WTC11 (cell line): ENCODE results near the gene ZNF747. TPM values are rescaled to one million over a fixed set of nuclear protein-coding genes. Genes with fewer than 3 reads are reported as not detected.
A peak's percentile ranks its signal among the peaks of the same experiment; 100 is the strongest.

Source experiments
- ATAC-seq: fragments of 200-7000 bp; cut with Tn5 transposase; 2 replicates; pipeline ENCODE4 v1.10.0; 2021; ENCODE audit warnings: mild to moderate bottlenecking, moderate library complexity
- CTCF ChIA-PET: fragments of 300-600 bp; sonication (Branson Sonifier 250); formaldehyde crosslinking; loops from one replicate; lab custom pipeline; 2021; ENCODE audit warnings: antibody characterized with exemption; lab: Charles Lee
- POLR2A ChIA-PET: fragments of 350-600 bp; sonication (Branson Sonifier 250); formaldehyde crosslinking; loops from one replicate; lab custom pipeline; 2021; ENCODE audit warnings: antibody characterized with exemption; lab: Charles Lee
- DNase-seq: peaks from one replicate; pipeline ENCODE4 v3.0.0; 2021; ENCODE audit warnings: low spot score
- H3K27ac Mint-ChIP-seq: 2 replicates; pipeline ENCODE4 v1.8.0; 2021; ENCODE audit warnings: mixed read lengths
- H3K27me3 Mint-ChIP-seq: 2 replicates; pipeline ENCODE4 v1.8.0; 2021; ENCODE audit warnings: low read depth, mild to moderate bottlenecking, moderate library complexity, mixed read lengths
- H3K36me3 Mint-ChIP-seq: 2 replicates; pipeline ENCODE4 v1.8.0; 2021; ENCODE audit warnings: mixed read lengths
- H3K4me1 Mint-ChIP-seq: 2 replicates; pipeline ENCODE4 v1.8.0; 2022; ENCODE audit warnings: mixed read lengths
- H3K4me3 Mint-ChIP-seq: 2 replicates; pipeline ENCODE4 v1.8.0; 2021; ENCODE audit warnings: mild to moderate bottlenecking, moderate library complexity, mixed read lengths
- H3K9me3 Mint-ChIP-seq: 2 replicates; pipeline ENCODE4 v1.8.0; 2021; ENCODE audit warnings: mixed read lengths
- CREB1 ChIP-seq: sonication (generic); formaldehyde crosslinking; IDR thresholded peaks from 2 replicates; pipeline ENCODE4 v1.8.0; 2023; ENCODE audit warnings: mild to moderate bottlenecking, missing genetic modification reagents
- EMX1 ChIP-seq: fragments of 250-450 bp; sonication (Bioruptor Pico); IDR thresholded peaks from 2 replicates; pipeline ENCODE4 v1.8.0; 2021; ENCODE audit warnings: mild to moderate bottlenecking
- HMGA2 ChIP-seq: fragments of 250-450 bp; sonication (Bioruptor Pico); IDR thresholded peaks from 2 replicates; pipeline ENCODE4 v1.4.0; 2021; ENCODE audit warnings: mild to moderate bottlenecking, moderate library complexity
- IRF1 ChIP-seq: sonication (generic); formaldehyde crosslinking; IDR thresholded peaks from 2 replicates; pipeline ENCODE4 v1.8.0; 2023; ENCODE audit warnings: missing genetic modification reagents
- IRF2 ChIP-seq: sonication (generic); formaldehyde crosslinking; IDR thresholded peaks from 2 replicates; pipeline ENCODE4 v1.8.0; 2022; ENCODE audit warnings: low read depth, missing genetic modification reagents, borderline replicate concordance
- MAX ChIP-seq: sonication (generic); formaldehyde crosslinking; IDR thresholded peaks from 2 replicates; pipeline ENCODE4 v1.8.0; 2022; ENCODE audit warnings: mild to moderate bottlenecking, missing genetic modification reagents
- NR3C1 ChIP-seq: sonication (generic); formaldehyde crosslinking; conservative IDR thresholded peaks from 2 replicates; pipeline ENCODE4 v1.8.1; 2023; ENCODE audit warnings: low read depth, mild to moderate bottlenecking, missing genetic modification reagents
- RELA ChIP-seq: sonication (generic); formaldehyde crosslinking; IDR thresholded peaks from 2 replicates; pipeline ENCODE4 v1.8.1; 2022; ENCODE audit warnings: missing genetic modification reagents, mild to moderate bottlenecking, borderline replicate concordance
- TCF7 ChIP-seq: sonication (generic); formaldehyde crosslinking; IDR thresholded peaks from 2 replicates; pipeline ENCODE4 v1.8.0; 2022; ENCODE audit warnings: mild to moderate bottlenecking, low read depth, missing genetic modification reagents, moderate library complexity
- USF1 ChIP-seq: sonication (generic); formaldehyde crosslinking; IDR thresholded peaks from 2 replicates; pipeline ENCODE4 v1.8.0; 2022; ENCODE audit warnings: mild to moderate bottlenecking, missing genetic modification reagents
- ZBTB21 ChIP-seq: sonication (generic); formaldehyde crosslinking; IDR thresholded peaks from 2 replicates; pipeline ENCODE4 v1.8.1; 2023; ENCODE audit warnings: mild to moderate bottlenecking, missing genetic modification reagents, borderline replicate concordance
- ZNF219 ChIP-seq: sonication (generic); formaldehyde crosslinking; IDR thresholded peaks from 2 replicates; pipeline ENCODE4 v1.8.0; 2023; ENCODE audit warnings: missing genetic modification reagents, mild to moderate bottlenecking, borderline replicate concordance
- ZNF317 ChIP-seq: sonication (generic); formaldehyde crosslinking; IDR thresholded peaks from 2 replicates; pipeline ENCODE4 v1.8.1; 2023; ENCODE audit warnings: low read depth, mild to moderate bottlenecking, moderate library complexity, missing genetic modification reagents, borderline replicate concordance
- ZNF396 ChIP-seq: fragments of 250-450 bp; sonication (Bioruptor Pico); IDR thresholded peaks from 2 replicates; pipeline ENCODE4 v1.8.0; 2021; ENCODE audit warnings: mild to moderate bottlenecking, moderate library complexity, borderline replicate concordance
- ZNF416 ChIP-seq: fragments of 250-450 bp; sonication (Bioruptor Pico); IDR thresholded peaks from 2 replicates; pipeline ENCODE4 v1.9.0; 2021; ENCODE audit warnings: mild to moderate bottlenecking, inconsistent platforms
- ZNF423 ChIP-seq: fragments of 250-450 bp; sonication (Bioruptor Pico); IDR thresholded peaks from 2 replicates; pipeline ENCODE4 v2.1.2; 2022; ENCODE audit warnings: mild to moderate bottlenecking, moderate library complexity
- ZNF512 ChIP-seq: sonication (generic); formaldehyde crosslinking; IDR thresholded peaks from 2 replicates; pipeline ENCODE4 v1.8.1; 2022; ENCODE audit warnings: missing genetic modification reagents, borderline replicate concordance
- total RNA-seq: library from RNA; stranded (reverse); gene quantifications from 3 replicates; pipeline ENCODE4 v1.2.3, GENCODE V29; 2021
- TF ChIP-seq, protein P1 (sequence below): sonication (generic); formaldehyde crosslinking; IDR thresholded peaks from 2 replicates; pipeline ENCODE4 v1.8.1; 2023; ENCODE audit warnings: mild to moderate bottlenecking, missing genetic modification reagents
- TF ChIP-seq, protein P2 (sequence below): sonication (generic); formaldehyde crosslinking; IDR thresholded peaks from 2 replicates; pipeline ENCODE4 v1.8.0; 2023; ENCODE audit warnings: mild to moderate bottlenecking, missing genetic modification reagents

Gene ZNF747
- total RNA-seq, 1 experiment from 2014 or later, result 11.3 TPM

DNA sequence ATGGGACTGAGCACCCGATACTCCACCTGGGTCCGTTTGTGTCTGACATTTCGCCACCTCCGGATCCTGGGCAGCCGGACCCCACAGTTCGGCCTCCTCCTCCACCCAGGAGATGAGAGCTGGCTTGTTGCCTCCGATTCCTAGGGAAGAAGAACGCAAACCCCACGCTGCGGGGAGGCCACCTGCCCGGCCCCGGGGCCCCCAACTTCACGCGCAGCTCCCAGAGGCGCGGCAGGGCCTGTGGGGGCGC lies 23.0 kb upstream of the ZNF747 start:
- no peak for DNase-seq
- POLR2A ChIA-PET, result interaction anchor here (0.5 to 3.5 kb wide), 7 partner anchors 15 to 86 kb away, joined by 3 to 42 read pairs (median 5); partner anchors contain the start of genes ZNF688, ZNF689 and ZNF747
- Mint-ChIP-seq H3K27me3 (peaks cover 14% of the 10 kb centered on the region), H3K9me3 (no peaks in the 10 kb centered on the region), H3K36me3 (peaks cover 18% of the 10 kb centered on the region), H3K4me1 (peaks cover 29% of the 10 kb centered on the region), H3K4me3 (peak overlapping the region; percentile 77), H3K27ac (no peak overlapping the region)
- TF ChIP-seq IRF2 (CRISPR knock-in tag) (no peak), IRF1 (CRISPR knock-in tag) (no peak), NR3C1 (CRISPR knock-in tag) (0 out of 2 replicates have a peak, but pooled peaks have one; percentile 54)
- ATAC-seq, result no peak
- CTCF ChIA-PET, result interaction anchor here (0.5 to 2.8 kb wide), 8 partner anchors 14 to 380 kb away, joined by 3 to 39 read pairs (median 6); partner anchors contain the start of genes ZNF688, ZNF689 and ZNF747

- H3K27me3 Mint-ChIP-seq, result peaks cover 2% of the 10 kb centered on the region
- POLR2A ChIA-PET, result interaction anchor here (3.5 kb wide), 1 partner anchor 21 kb away, joined by 42 read pairs; the partner anchor contains the start of gene ZNF747
- TF ChIP-seq ZNF416 (CRISPR knock-in tag) (no peak), ZNF423 (CRISPR knock-in tag) (no peak), RELA (CRISPR knock-in tag) (no peak), ZNF219 (no peak), ZBTB21 (CRISPR knock-in tag) (no peak), EMX1 (CRISPR knock-in tag) (no peak), ZNF317 (CRISPR knock-in tag) (no peak), MAX (CRISPR knock-in tag) (no peak), USF1 (no peak), TCF7 (CRISPR knock-in tag) (no peak), HMGA2 (CRISPR knock-in tag) (no peak), ZNF512 (CRISPR knock-in tag) (no peak), IRF1 (CRISPR knock-in tag) (no peak), ZNF396 (CRISPR knock-in tag) (no peak), CREB1 (CRISPR knock-in tag) (no peak)
- TF ChIP-seq, protein P1, sequence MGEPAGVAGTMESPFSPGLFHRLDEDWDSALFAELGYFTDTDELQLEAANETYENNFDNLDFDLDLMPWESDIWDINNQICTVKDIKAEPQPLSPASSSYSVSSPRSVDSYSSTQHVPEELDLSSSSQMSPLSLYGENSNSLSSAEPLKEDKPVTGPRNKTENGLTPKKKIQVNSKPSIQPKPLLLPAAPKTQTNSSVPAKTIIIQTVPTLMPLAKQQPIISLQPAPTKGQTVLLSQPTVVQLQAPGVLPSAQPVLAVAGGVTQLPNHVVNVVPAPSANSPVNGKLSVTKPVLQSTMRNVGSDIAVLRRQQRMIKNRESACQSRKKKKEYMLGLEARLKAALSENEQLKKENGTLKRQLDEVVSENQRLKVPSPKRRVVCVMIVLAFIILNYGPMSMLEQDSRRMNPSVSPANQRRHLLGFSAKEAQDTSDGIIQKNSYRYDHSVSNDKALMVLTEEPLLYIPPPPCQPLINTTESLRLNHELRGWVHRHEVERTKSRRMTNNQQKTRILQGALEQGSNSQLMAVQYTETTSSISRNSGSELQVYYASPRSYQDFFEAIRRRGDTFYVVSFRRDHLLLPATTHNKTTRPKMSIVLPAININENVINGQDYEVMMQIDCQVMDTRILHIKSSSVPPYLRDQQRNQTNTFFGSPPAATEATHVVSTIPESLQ (CRISPR knock-in tag), result no peak
- TF ChIP-seq, protein P2, sequence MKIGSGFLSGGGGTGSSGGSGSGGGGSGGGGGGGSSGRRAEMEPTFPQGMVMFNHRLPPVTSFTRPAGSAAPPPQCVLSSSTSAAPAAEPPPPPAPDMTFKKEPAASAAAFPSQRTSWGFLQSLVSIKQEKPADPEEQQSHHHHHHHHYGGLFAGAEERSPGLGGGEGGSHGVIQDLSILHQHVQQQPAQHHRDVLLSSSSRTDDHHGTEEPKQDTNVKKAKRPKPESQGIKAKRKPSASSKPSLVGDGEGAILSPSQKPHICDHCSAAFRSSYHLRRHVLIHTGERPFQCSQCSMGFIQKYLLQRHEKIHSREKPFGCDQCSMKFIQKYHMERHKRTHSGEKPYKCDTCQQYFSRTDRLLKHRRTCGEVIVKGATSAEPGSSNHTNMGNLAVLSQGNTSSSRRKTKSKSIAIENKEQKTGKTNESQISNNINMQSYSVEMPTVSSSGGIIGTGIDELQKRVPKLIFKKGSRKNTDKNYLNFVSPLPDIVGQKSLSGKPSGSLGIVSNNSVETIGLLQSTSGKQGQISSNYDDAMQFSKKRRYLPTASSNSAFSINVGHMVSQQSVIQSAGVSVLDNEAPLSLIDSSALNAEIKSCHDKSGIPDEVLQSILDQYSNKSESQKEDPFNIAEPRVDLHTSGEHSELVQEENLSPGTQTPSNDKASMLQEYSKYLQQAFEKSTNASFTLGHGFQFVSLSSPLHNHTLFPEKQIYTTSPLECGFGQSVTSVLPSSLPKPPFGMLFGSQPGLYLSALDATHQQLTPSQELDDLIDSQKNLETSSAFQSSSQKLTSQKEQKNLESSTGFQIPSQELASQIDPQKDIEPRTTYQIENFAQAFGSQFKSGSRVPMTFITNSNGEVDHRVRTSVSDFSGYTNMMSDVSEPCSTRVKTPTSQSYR, result no peak
- no peak for ATAC-seq
- H3K27ac Mint-ChIP-seq, result peak overlapping the region; percentile 85
- CTCF ChIA-PET, result interaction anchor here (2.8 kb wide), 1 partner anchor 21 kb away, joined by 39 read pairs; the partner anchor contains the start of gene ZNF747
- H3K4me1 Mint-ChIP-seq, result peaks cover 23% of the 10 kb centered on the region
- H3K4me3 Mint-ChIP-seq, result peak overlapping the region; percentile 62
- peaks cover 18% of the 10 kb centered on the region for H3K36me3 Mint-ChIP-seq
- peak; percentile 16 for DNase-seq
- H3K9me3 Mint-ChIP-seq, result no peaks in the 10 kb centered on the region
These were observed 21.4 kb upstream of the ZNF747 start for GRCh38 chr16:30556125-30556473.
